ENCODE results near the gene RAMAC.
A peak's percentile ranks its signal among the peaks of the same experiment; 100 is the strongest.

RAMAC gene

DNA sequence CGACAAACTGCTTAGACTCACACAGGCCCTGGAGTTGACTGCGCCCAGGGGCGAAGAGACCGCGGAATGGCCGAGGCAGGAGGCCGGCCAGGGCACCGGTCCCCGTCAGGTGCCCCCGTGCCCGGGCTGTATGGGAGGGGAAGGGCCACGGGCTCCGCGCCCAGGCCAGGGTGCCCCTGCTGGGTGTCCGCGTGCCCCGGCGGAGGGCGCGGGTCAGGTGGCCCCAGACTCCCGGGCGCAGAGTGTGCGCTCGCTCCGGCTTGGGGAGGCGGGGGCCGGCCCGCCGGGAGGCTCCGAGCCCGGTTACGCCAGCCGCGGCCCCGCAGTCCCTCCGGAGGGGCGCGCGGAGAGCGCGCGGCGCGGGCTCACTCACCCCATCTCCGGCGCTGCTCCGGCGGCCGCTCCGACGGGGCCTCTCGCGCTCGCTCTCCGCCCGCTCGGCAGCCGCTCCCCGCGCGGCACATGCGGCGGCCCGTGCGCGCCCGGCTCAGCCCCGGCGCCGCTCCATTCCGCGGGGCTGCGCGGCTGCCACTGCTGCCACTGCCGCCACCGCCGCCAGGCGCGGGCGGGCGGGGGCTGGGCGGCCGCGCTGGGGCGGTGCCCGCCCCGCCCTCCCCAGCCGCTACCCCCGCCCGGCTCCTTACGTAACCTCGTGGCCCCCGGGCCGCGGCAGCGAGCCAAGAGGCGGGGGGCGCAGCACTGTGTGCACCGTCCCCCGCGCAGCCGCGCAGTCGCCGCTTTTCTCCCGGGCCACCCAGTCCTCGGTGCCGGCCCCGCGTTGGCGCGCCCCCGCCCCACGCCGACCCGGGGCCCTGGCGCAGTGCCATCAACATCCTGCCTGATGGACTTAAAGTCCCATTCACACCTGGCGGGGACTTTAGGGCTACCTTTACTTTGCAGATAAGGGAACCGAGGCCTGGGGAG is 33.6 kb upstream of the RAMAC start, which contains the start of gene HOMER2:
Gene HOMER2, minus strand, starts transcription at position 563 of the 924 bp plus-strand sequence. Its CDS starts 185 bp downstream, at position 378.
- DNase-seq (ENCODE audit: low spot score): peak; percentile 61
- TF ChIP-seq, protein P1, sequence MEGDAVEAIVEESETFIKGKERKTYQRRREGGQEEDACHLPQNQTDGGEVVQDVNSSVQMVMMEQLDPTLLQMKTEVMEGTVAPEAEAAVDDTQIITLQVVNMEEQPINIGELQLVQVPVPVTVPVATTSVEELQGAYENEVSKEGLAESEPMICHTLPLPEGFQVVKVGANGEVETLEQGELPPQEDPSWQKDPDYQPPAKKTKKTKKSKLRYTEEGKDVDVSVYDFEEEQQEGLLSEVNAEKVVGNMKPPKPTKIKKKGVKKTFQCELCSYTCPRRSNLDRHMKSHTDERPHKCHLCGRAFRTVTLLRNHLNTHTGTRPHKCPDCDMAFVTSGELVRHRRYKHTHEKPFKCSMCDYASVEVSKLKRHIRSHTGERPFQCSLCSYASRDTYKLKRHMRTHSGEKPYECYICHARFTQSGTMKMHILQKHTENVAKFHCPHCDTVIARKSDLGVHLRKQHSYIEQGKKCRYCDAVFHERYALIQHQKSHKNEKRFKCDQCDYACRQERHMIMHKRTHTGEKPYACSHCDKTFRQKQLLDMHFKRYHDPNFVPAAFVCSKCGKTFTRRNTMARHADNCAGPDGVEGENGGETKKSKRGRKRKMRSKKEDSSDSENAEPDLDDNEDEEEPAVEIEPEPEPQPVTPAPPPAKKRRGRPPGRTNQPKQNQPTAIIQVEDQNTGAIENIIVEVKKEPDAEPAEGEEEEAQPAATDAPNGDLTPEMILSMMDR (IDR thresholded peaks at IDR 0.05; ENCODE audit: extremely low read depth, missing control alignments): no peak

DNA sequence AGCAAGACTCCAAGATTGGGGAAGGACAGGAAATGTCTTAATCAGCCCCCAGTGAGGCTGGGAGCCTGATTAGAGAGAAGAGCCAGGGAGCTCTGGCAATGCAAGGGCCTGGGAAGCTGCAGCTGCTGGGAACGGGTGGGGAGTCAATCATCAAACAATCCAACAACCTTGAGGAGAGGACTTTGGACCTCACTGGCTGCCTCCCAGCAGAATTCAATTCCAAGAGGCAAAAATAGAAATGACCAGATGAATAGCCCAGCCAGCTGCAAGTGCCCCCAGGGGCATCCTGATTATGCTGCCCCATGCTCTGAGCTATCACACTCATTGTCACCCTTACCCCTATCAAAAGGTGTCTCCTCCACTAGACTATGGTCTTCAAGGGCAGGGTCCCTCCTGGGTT is 27.4 kb upstream of the RAMAC start:
- TF ChIP-seq, protein P1 (IDR thresholded peaks at IDR 0.05; ENCODE audit: extremely low read depth, missing control alignments): no peak
- DNase-seq (ENCODE audit: low spot score): no peak

DNA sequence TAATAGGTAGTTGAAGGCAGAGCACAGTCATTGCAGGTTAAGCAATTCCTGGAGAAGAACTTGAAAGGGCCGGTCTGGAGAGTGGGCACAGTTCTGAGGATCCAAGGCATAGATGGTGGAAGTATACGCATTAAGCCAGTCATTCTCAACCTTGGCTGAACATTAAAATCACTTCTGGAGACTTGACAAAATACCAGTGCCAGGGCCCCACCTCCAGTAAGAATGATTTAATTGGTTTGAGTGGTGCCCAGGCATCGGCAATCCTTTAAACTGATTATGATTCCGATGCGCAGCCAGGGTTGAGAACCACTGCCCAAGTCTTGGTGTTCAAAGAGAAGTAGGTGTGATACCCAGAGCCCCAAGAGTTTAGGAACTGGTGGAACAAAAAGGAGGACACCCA is 26.6 kb upstream of the RAMAC start:
- TF ChIP-seq, protein P1 (IDR thresholded peaks at IDR 0.05; ENCODE audit: extremely low read depth, missing control alignments): no peak
- no peak for DNase-seq (ENCODE audit: low spot score)

DNA sequence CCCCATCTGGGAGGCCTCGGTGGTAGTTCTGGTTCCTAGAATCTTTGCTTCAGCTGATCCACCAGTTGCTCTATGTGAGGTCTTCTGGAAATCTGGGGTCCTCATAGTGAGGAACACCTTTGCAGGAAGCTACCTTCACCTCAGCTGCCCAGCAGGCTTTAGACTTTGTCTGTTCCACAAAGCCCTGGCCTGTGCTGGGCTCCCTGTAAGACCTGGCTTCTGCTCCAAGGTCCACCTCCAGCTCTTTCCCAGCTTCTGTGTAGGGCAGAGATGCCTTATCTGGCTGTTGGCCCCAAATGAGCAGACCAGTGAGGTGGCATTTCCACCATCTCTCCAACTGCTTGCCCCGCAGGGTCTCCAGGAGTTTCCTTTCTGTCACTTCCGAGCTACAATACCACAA is 25.2 kb upstream of the RAMAC start:
- no peak for DNase-seq (ENCODE audit: low spot score)
- TF ChIP-seq, protein P1 (IDR thresholded peaks at IDR 0.05; ENCODE audit: extremely low read depth, missing control alignments): no peak

DNA sequence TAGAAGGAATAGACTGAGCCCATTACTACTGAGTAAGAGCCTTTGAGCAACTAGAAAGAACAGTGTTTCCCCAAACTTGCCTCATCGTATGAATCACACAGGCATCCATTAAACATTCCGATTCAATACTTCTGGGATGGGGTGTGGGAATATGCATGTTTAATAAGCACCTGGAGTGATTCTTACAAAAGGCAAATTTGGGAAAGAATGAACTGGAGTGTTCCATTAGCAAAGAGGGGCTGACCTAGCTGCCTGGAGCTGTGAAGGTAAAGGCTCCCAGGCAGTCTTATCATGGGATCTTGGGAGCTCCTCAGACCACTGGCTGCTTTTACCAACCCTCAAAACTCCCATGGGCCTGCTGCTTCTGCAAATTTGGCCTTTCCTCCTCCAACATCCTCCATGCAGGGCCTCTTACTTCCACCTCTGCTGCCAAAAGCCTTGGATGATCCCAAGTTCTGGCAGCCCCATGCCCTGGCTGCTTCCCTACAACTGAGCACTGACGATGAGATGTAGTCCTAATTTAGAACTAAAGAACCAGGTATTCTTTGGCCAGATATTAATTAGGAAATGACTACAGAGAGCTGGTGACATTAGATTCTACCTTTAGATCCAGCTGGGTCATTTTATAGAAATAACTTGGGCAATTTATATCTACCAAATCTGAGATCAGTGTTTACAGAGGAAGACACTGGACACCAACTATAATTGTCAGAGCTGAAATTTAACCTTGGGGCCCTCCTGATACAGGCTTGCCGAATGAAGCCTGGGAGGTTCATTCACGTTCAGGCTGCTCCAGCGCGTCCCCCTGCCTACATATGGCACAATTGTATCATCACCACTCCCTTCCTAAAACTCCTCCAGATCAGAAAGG is 22.3 kb upstream of the RAMAC start:
- TF ChIP-seq, protein P1 (IDR thresholded peaks at IDR 0.05; ENCODE audit: extremely low read depth, missing control alignments): no peak
- DNase-seq (ENCODE audit: low spot score): no peak

DNA sequence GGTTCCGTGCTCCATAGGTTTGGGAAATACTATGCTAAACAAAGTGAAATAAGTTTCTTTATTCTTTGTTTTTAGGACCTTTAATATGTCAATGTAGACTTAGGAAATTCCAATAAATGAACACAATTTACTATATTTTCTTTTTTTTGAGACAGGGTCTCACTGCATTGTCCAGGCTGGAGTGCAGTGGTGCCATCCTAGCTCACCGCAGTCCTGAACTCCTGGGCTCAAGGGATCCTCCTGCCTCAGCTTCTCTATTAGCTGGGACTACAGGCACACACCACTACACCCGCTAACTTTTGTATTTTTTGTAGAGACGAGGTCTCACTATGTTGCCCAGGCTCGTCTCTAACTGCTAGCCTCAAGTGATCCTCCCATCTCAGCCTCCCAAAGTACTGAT is 21.1 kb upstream of the RAMAC start:
- no peak for DNase-seq (ENCODE audit: low spot score)
- TF ChIP-seq, protein P1 (IDR thresholded peaks at IDR 0.05; ENCODE audit: extremely low read depth, missing control alignments): no peak

DNA sequence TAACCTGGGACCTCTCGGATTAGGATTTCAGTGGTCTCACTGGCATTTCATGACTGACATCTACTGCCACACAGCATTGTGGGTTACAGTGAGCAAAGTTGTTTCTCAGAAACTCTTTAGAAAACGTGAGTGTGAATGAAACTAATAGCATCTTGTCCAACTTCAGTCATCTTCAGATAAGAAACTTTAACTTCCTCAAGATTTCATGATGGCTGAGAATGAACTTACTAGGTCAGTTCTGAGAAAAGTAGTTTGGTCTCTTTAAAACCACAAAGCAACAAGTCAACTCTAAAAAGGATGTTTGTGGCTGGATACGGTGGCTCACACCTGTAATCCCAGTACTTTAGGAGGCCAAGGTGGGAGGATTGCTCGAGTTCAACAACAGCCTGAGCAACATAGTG is 19.3 kb upstream of the RAMAC start:
- TF ChIP-seq, protein P1 (IDR thresholded peaks at IDR 0.05; ENCODE audit: extremely low read depth, missing control alignments): no peak
- peak; percentile 41 for DNase-seq (ENCODE audit: low spot score)
